PC-9 (cell line): ENCODE results near the gene LY6G6D. TPM values are rescaled to one million over a fixed set of nuclear protein-coding genes. Genes with fewer than 3 reads are reported as not detected.

Experiments used
- BruUV-seq: library from RNA; stranded (reverse); fragments of 400-500 nt; replicated peaks from 2 replicates; lab custom pipeline; 2021; lab: Mats Ljungman, UMichigan
- CTCF ChIA-PET: fragments of 300-600 bp; sonication (Branson Sonifier 250); formaldehyde crosslinking; loops from one replicate; lab custom pipeline; 2022; ENCODE audit warnings: antibody characterized with exemption; lab: Charles Lee
- POLR2A ChIA-PET: fragments of 300-600 bp; sonication (Branson Sonifier 250); formaldehyde crosslinking; loops from one replicate; lab custom pipeline; 2022; ENCODE audit warnings: antibody characterized with exemption; ENCODE audit not compliant: unreplicated experiment; lab: Charles Lee
- DNase-seq, 2 experiments: peaks; one replicate each; pipeline versions ENCODE4 v3.0.0 to v3.0.0-alpha.2; 2015 to 2022; ENCODE audit warnings: mixed read lengths in 1 of 2
- H2AFZ ChIP-seq: fragments of 200-600 bp; sonication (generic); 2 replicates; pipeline ENCODE4 v1.8.1; 2017; ENCODE audit warnings: antibody characterized with exemption
- H3F3A ChIP-seq: fragments of 200-600 bp; sonication (generic); 2 replicates; pipeline ENCODE4 v1.8.1; 2017; ENCODE audit warnings: antibody characterized with exemption, mild to moderate bottlenecking, low read depth; ENCODE audit not compliant: insufficient read depth
- H3K27ac ChIP-seq: fragments of 200-600 bp; sonication (generic); 2 replicates; pipeline ENCODE4 v1.6.1; 2016; ENCODE audit warnings: mixed run types
- H3K27me3 ChIP-seq: fragments of 200-600 bp; sonication (generic); 2 replicates; pipeline ENCODE4 v1.6.1; 2016; ENCODE audit warnings: low read depth, mixed run types; ENCODE audit not compliant: insufficient read depth
- H3K36me3 ChIP-seq: fragments of 200-600 bp; sonication (generic); 2 replicates; pipeline ENCODE4 v1.6.1; 2016; ENCODE audit warnings: low read depth, mixed run types
- H3K4me1 ChIP-seq: fragments of 200-600 bp; sonication (generic); replicated peaks from 2 replicates; pipeline ENCODE4 v1.6.1; 2016; ENCODE audit warnings: mixed run types; ENCODE audit not compliant: insufficient read depth
- H3K4me2 ChIP-seq: fragments of 200-600 bp; sonication (generic); 2 replicates; pipeline ENCODE4 v1.6.1; 2017; ENCODE audit warnings: mixed run types
- H3K4me3 ChIP-seq: fragments of 200-600 bp; sonication (generic); 2 replicates; pipeline ENCODE4 v1.6.1; 2016; ENCODE audit warnings: mixed run types
- H3K79me2 ChIP-seq: fragments of 200-600 bp; sonication (generic); 2 replicates; pipeline ENCODE4 v1.6.1; 2017; ENCODE audit warnings: low read depth, mixed run types
- H3K9me2 ChIP-seq: fragments of 200-600 bp; sonication (generic); 2 replicates; pipeline ENCODE4 v1.8.1; 2017; ENCODE audit warnings: mild to moderate bottlenecking; ENCODE audit not compliant: insufficient read depth
- H3K9me3 ChIP-seq: fragments of 200-600 bp; sonication (generic); 2 replicates; pipeline ENCODE4 v1.8.1; 2016; ENCODE audit warnings: low read depth; ENCODE audit not compliant: insufficient read depth
- H4K20me1 ChIP-seq: fragments of 200-600 bp; sonication (generic); 2 replicates; pipeline ENCODE4 v1.8.1; 2017; ENCODE audit not compliant: insufficient read depth
- EZH2 ChIP-seq: fragments of 200-600 bp; sonication (generic); IDR thresholded peaks from 2 replicates; pipeline ENCODE4 v1.8.0; 2017; ENCODE audit warnings: antibody characterized with exemption, low read depth
- intact Hi-C: fragments of 100-400 bp; cut with micrococcal nuclease; formaldehyde crosslinking; loops from one replicate; pipeline ENCODE4 v1.10.0; 2022; ENCODE audit not compliant: unreplicated experiment
- total RNA-seq: library from RNA; stranded (reverse); gene quantifications from 2 replicates; pipeline ENCODE4 v1.2.3, GENCODE V29; 2021
- TF ChIP-seq, protein P1 (sequence below): fragments of 200-600 bp; sonication (generic); conservative IDR thresholded peaks from 2 replicates; pipeline ENCODE4 v1.6.1; 2017; ENCODE audit warnings: mixed run types, antibody characterized with exemption, mild to moderate bottlenecking, moderate library complexity

Gene LY6G6D
- total RNA-seq, 1 experiment from 2014 or later = not detected

DNA sequence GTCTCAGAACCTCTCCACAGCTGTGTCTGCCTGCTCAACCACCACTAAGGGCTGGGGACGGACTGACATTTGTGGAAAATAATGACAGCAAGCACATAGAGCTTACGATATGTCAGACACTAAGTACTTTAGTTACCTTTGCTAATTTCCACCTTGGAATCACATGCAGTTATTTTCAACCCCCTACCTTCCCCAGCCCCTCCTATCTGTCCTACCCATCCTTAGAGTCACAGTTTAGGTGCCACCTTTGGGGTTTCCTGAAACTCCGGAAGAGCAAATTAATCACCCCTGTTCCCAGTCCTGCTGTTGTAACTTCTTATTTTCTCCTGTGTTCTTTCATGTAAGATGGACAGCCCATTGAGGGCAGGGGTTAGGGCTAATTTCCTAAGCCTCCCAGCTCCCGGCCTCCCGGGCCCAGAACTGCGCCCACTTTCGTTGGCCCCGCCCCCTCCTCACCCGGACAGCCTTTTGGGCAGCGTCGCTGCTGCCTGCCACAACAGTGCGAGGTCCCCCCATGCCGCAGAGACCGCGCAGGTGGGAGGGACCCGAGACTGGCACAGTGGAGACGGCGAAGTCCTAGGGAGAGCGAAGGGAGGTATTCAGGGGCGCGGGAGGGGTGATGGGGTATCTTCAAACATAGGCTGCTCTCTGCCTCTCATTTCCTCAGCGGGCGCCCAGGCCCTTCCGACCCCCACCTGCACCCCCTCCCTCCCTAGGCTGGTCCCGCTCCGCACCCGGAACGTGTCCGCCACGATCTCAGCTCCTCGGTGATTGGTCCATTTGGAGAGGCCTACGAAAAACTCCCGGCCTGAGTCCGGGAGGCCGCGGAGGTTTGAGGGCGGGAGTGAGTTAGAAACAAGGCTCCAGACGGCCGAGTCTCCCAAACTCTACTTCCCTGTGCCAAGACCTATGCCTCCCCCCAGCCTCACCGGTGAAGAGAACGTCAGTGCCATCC, 12.8 kb downstream of the LY6G6D start:
- H3K4me3 ChIP-seq = no peak overlapping the region
- TF ChIP-seq EZH2 = no peak
- TF ChIP-seq, protein P1, sequence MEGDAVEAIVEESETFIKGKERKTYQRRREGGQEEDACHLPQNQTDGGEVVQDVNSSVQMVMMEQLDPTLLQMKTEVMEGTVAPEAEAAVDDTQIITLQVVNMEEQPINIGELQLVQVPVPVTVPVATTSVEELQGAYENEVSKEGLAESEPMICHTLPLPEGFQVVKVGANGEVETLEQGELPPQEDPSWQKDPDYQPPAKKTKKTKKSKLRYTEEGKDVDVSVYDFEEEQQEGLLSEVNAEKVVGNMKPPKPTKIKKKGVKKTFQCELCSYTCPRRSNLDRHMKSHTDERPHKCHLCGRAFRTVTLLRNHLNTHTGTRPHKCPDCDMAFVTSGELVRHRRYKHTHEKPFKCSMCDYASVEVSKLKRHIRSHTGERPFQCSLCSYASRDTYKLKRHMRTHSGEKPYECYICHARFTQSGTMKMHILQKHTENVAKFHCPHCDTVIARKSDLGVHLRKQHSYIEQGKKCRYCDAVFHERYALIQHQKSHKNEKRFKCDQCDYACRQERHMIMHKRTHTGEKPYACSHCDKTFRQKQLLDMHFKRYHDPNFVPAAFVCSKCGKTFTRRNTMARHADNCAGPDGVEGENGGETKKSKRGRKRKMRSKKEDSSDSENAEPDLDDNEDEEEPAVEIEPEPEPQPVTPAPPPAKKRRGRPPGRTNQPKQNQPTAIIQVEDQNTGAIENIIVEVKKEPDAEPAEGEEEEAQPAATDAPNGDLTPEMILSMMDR = no peak
- peaks cover 4% of the 10 kb centered on the region for H3K4me1 ChIP-seq
- H3K27me3 ChIP-seq = no peaks in the 10 kb centered on the region
- intact Hi-C loops = no loop called here
- peaks cover 16% of the 10 kb centered on the region for H4K20me1 ChIP-seq
- POLR2A ChIA-PET = interaction anchor here (0.5 to 0.6 kb wide), 2 partner anchors 43 to 170 kb away, joined by 3 to 4 read pairs; no protein-coding TSS in a partner anchor
- no peak overlapping the region for H2AFZ ChIP-seq
- DNase-seq = no peak
- H3K9me2 ChIP-seq = no peaks in the 10 kb centered on the region
- peaks cover 48% of the 10 kb centered on the region for H3F3A ChIP-seq
- no peaks in the 10 kb centered on the region for H3K9me3 ChIP-seq
- peaks cover 24% of the 10 kb centered on the region for H3K36me3 ChIP-seq
- no peak overlapping the region for H3K4me2 ChIP-seq
- BruUV-seq = no TSS peak
- H3K27ac ChIP-seq = no peak overlapping the region
- CTCF ChIA-PET = interaction anchor here (0.7 kb wide), 1 partner anchor 10 kb away, joined by 12 read pairs; no protein-coding TSS in a partner anchor
- H3K79me2 ChIP-seq = peaks cover 10% of the 10 kb centered on the region

DNA sequence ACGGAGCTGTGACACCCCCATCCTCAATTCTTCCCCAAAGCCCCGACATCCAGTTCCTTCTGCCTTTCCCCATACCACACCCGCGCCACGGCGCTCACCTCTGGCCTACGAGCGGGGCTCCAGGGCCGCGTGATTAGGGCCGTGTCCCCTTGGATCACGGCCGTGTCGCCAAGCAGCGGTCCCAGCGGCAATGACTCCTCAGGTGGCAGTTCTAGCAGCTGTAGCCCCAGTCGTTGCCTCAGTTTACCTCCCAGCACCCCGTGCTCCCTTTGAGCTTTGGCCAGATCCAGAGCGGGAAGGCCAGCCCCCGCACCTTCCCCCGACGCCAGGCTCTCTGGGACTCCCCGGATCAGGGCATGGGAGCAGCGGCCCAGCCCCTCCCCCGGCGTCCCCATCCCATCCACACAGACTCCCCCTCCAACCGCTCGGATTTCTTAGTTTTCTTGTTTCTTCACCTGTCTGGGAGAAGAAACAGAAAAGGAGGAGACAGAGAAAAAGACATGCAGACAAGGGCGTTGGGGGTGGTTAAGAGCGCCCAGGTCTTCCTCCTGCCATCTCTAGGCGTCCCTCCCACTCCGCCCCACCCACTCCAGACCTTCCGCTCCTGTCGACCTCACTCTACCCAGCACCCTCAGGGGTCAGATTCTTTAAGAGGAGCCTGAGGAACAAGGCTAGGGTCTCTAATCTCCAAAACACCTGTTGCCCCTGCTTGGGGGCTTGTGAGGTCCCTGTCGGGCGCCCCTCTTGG, 13.8 kb downstream of the LY6G6D start, which contains the start of gene DDAH2:
TSS of gene DDAH2 (minus strand) at position 533 of the 748 bp plus-strand sequence. CDS start at position 395, 138 bp downstream.
- Histone ChIP-seq H3K27ac (no peak within 1 kb of the TSS), H2AFZ (peak within 1 kb of the TSS; percentile 78), H3K9me3 (no peaks in the 10 kb centered on the region), H3K4me3 (peak within 1 kb of the TSS; percentile 81), H3K36me3 (peaks cover 33% of the 10 kb centered on the region), H4K20me1 (peaks cover 24% of the 10 kb centered on the region), H3K79me2 (peaks cover 19% of the 10 kb centered on the region), H3K9me2 (no peaks in the 10 kb centered on the region), H3K4me1 (peaks cover 9% of the 10 kb centered on the region), H3K27me3 (no peaks in the 10 kb centered on the region), H3F3A (peaks cover 58% of the 10 kb centered on the region), H3K4me2 (peak within 1 kb of the TSS; percentile 73)
- POLR2A ChIA-PET = interaction anchor here (0.5 kb wide), 2 partner anchors 169 kb away, joined by 3 to 5 read pairs; no protein-coding TSS in a partner anchor
- intact Hi-C loops = loop anchor here (1.0 kb wide), 2 partner anchors 9 to 40 kb away; no protein-coding TSS in a partner anchor
- no peak for DNase-seq
- TF ChIP-seq EZH2 = no peak
- TF ChIP-seq, protein P1 = peak; percentile 81
- no TSS peak for BruUV-seq
- CTCF ChIA-PET = interaction anchor here (0.7 to 1.4 kb wide), 2 partner anchors 9 to 41 kb away, joined by 10 to 12 read pairs; no protein-coding TSS in a partner anchor

GRCh38 chr6:31729515-31729978, 14.4 kb downstream of the LY6G6D start:
- H3K4me3 ChIP-seq = peak overlapping the region; percentile 81
- TF ChIP-seq EZH2 = no peak
- TF ChIP-seq, protein P1 = peak; percentile 6; the same call in 1 of the 2 replicates
- no peaks in the 10 kb centered on the region for H3K9me3 ChIP-seq
- no peaks in the 10 kb centered on the region for H3K27me3 ChIP-seq
- DNase-seq = peak; percentile 78 to 91
- H4K20me1 ChIP-seq = peaks cover 29% of the 10 kb centered on the region
- peaks cover 25% of the 10 kb centered on the region for H3K79me2 ChIP-seq
- H3F3A ChIP-seq = peaks cover 64% of the 10 kb centered on the region
- H2AFZ ChIP-seq = peak overlapping the region; percentile 78
- peaks cover 15% of the 10 kb centered on the region for H3K4me1 ChIP-seq
- CTCF ChIA-PET = interaction anchor here (1.4 kb wide), 1 partner anchor 40 kb away, joined by 10 read pairs; no protein-coding TSS in a partner anchor
- intact Hi-C loops = loop anchor here (1.0 kb wide), 2 partner anchors 9 to 40 kb away; no protein-coding TSS in a partner anchor
- H3K4me2 ChIP-seq = peak overlapping the region; percentile 73
- H3K9me2 ChIP-seq = no peaks in the 10 kb centered on the region
- POLR2A ChIA-PET = interaction anchor here (0.5 to 0.6 kb wide), 2 partner anchors 111 to 169 kb away, joined by 5 to 11 read pairs; no protein-coding TSS in a partner anchor
- peaks cover 37% of the 10 kb centered on the region for H3K36me3 ChIP-seq
- BruUV-seq = no TSS peak
- H3K27ac ChIP-seq = no peak overlapping the region
